A673 (cell line): ENCODE results near the gene NAPB. TPM values are rescaled to one million over a fixed set of nuclear protein-coding genes. Genes with fewer than 3 reads are reported as not detected.

Experiments
- BruUV-seq: library from RNA; stranded (reverse); fragments of 400-500 nt; replicated peaks from 2 replicates; lab custom pipeline; 2021; lab: Mats Ljungman, UMichigan
- CTCF ChIA-PET: fragments of 300-600 bp; sonication (Branson Sonifier 250); formaldehyde crosslinking; loops from one replicate; lab custom pipeline; 2022; ENCODE audit warnings: antibody characterized with exemption; lab: Charles Lee
- POLR2A ChIA-PET: fragments of 300-600 bp; sonication (Branson Sonifier 250); formaldehyde crosslinking; loops from one replicate; lab custom pipeline; 2022; ENCODE audit warnings: antibody characterized with exemption; ENCODE audit not compliant: low non-redundant PET; lab: Charles Lee
- DNase-seq: peaks from one replicate; pipeline ENCODE4 v3.0.0-alpha.2; 2015; ENCODE audit warnings: low spot score
- H3K27ac ChIP-seq: fragments of 200-600 bp; sonication (generic); 2 replicates; pipeline ENCODE4 v1.5.1; 2016; ENCODE audit warnings: mixed run types, low read depth, mild to moderate bottlenecking, mixed read lengths, antibody characterized with exemption, low read length; ENCODE audit not compliant: poor library complexity, severe bottlenecking
- H3K27me3 ChIP-seq: fragments of 200-600 bp; sonication (generic); replicated peaks from 2 replicates; pipeline ENCODE4 v1.6.1; 2017; ENCODE audit warnings: mixed run types, low read depth, mild to moderate bottlenecking, mixed read lengths, antibody characterized with exemption, low read length; ENCODE audit not compliant: insufficient read depth, poor library complexity
- H3K36me3 ChIP-seq: fragments of 200-600 bp; sonication (generic); 2 replicates; pipeline ENCODE4 v1.6.1; 2016; ENCODE audit warnings: mixed run types, mild to moderate bottlenecking, mixed read lengths, antibody characterized with exemption, low read length; ENCODE audit not compliant: insufficient read depth, poor library complexity, severe bottlenecking
- H3K4me1 ChIP-seq: fragments of 200-600 bp; sonication (generic); 2 replicates; pipeline ENCODE4 v1.6.1; 2017; ENCODE audit warnings: mixed run types, mild to moderate bottlenecking, mixed read lengths, antibody characterized with exemption, low read length; ENCODE audit not compliant: insufficient read depth, poor library complexity, severe bottlenecking
- H3K4me3 ChIP-seq: fragments of 200-600 bp; sonication (generic); 2 replicates; pipeline ENCODE4 v1.5.1; 2016; ENCODE audit warnings: low read depth, mixed run types, mild to moderate bottlenecking, mixed read lengths, low read length; ENCODE audit not compliant: poor library complexity, severe bottlenecking
- H3K9me3 ChIP-seq: fragments of 200-600 bp; sonication (generic); 2 replicates; pipeline ENCODE4 v1.6.1; 2016; ENCODE audit warnings: mixed run types, low read depth, mild to moderate bottlenecking, mixed read lengths, antibody characterized with exemption, low read length; ENCODE audit not compliant: poor library complexity, severe bottlenecking
- EZH2 ChIP-seq: fragments of 200-600 bp; sonication (generic); IDR thresholded peaks from 2 replicates; pipeline ENCODE4 v1.6.1; 2017; ENCODE audit warnings: borderline replicate concordance, low read depth, mild to moderate bottlenecking, mixed read lengths, antibody characterized with exemption, low read length; ENCODE audit not compliant: poor library complexity, severe bottlenecking
- intact Hi-C: fragments of 100-400 bp; cut with micrococcal nuclease; formaldehyde crosslinking; loops from one replicate; pipeline ENCODE4 v1.10.0; 2022; ENCODE audit not compliant: unreplicated experiment
- total RNA-seq: library from RNA; stranded (reverse); gene quantifications from 2 replicates; pipeline ENCODE4 v1.2.3, GENCODE V29; 2021
- TF ChIP-seq, protein P1 (sequence below): fragments of 300-800, 200-600 bp; sonication (generic); conservative IDR thresholded peaks from 2 replicates; pipeline ENCODE4 v1.5.1; 2017; ENCODE audit warnings: low read depth, mild to moderate bottlenecking, antibody characterized with exemption, low read length, moderate library complexity, mixed read lengths

The NAPB gene
- total RNA-seq, 1 experiment from 2014 or later = 11.6 TPM

DNA sequence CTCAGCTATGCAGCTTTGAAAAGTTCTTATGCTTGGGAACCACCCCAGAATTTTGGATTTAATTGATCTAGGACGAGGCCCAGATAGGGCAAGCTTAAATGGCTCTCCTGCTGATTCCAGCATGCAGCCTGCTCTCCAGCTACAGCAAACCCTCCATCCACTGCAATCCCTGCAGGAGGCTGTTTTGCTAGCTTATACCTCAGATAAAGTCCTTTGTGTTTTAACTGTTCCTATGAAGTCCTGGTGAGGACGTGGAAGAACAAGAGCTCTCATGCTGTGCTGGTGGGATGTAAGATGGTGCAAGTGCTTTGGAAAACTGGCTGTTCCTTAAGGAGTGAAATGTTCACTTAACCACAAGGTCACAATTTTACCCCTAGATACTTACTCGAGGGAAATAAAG, 96.2 kb downstream of the NAPB start:
- TF ChIP-seq EZH2 = no peak
- TF ChIP-seq, protein P1, sequence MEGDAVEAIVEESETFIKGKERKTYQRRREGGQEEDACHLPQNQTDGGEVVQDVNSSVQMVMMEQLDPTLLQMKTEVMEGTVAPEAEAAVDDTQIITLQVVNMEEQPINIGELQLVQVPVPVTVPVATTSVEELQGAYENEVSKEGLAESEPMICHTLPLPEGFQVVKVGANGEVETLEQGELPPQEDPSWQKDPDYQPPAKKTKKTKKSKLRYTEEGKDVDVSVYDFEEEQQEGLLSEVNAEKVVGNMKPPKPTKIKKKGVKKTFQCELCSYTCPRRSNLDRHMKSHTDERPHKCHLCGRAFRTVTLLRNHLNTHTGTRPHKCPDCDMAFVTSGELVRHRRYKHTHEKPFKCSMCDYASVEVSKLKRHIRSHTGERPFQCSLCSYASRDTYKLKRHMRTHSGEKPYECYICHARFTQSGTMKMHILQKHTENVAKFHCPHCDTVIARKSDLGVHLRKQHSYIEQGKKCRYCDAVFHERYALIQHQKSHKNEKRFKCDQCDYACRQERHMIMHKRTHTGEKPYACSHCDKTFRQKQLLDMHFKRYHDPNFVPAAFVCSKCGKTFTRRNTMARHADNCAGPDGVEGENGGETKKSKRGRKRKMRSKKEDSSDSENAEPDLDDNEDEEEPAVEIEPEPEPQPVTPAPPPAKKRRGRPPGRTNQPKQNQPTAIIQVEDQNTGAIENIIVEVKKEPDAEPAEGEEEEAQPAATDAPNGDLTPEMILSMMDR = no peak
- no peak for DNase-seq
- Histone ChIP-seq H3K36me3 (no peaks in the 10 kb centered on the region), H3K27ac (no peak overlapping the region), H3K9me3 (no peaks in the 10 kb centered on the region), H3K4me3 (no peak overlapping the region), H3K4me1 (no peaks in the 10 kb centered on the region), H3K27me3 (peaks cover 5% of the 10 kb centered on the region)
- intact Hi-C loops = no loop called here
- ChIA-PET POLR2A (no interaction called here), CTCF (no interaction called here)
- no TSS peak for BruUV-seq

Other genes with a start within 250 kb of the NAPB start
- gene NXT1, start 70.7 kb downstream of the NAPB start, total RNA-seq = 32.1 and 34.4 TPM in 2 replicates
- gene GZF1, start 59.3 kb downstream of the NAPB start, total RNA-seq = 13.7 and 14.0 TPM in 2 replicates
- gene CSTL1, start 18.2 kb upstream of the NAPB start, total RNA-seq = not detected in 2 replicates
- not detected in 2 replicates for gene CST11, start 31.4 kb upstream of the NAPB start, total RNA-seq
- not detected in 2 replicates for gene CST8, start 69.6 kb upstream of the NAPB start, total RNA-seq
- not detected in 2 replicates for gene CST9L, start 147.0 kb upstream of the NAPB start, total RNA-seq
- not detected in 2 replicates for gene CST9, start 184.4 kb upstream of the NAPB start, total RNA-seq
- gene CST3, start 216.5 kb upstream of the NAPB start, total RNA-seq = 82.7 and 91.3 TPM in 2 replicates